ENCODE data around the gene POF1B.
"Not testable (repeated sequence)": the region's sequence is repeated elsewhere in the genome, so short reads cannot be mapped to it uniquely, and the experiment has no call there.

Gene POF1B

GRCh38 chrX:85326234-85327059, 53.0 kb downstream of the POF1B start:
- no peak for DNase-seq (ENCODE audit: low spot score)
- in situ Hi-C loops (cut with MboI; ENCODE audit: low sequenced_read_pairs, unreplicated experiment): no loop called here
- no peak for TF ChIP-seq CTCF (IDR thresholded peaks at IDR 0.05; ENCODE audit: borderline replicate concordance, control extremely low read depth, extremely low read depth, insufficient read depth, missing control alignments)

- in situ Hi-C loops (cut with MboI; ENCODE audit: low sequenced_read_pairs, unreplicated experiment); DNase-seq (ENCODE audit: low spot score): not testable (repeated sequence)
These were observed 68.1 kb downstream of the POF1B start for GRCh38 chrX:85311348-85311747.

GRCh38 chrX:85309717-85310116, 69.7 kb downstream of the POF1B start:
- no peak for DNase-seq (ENCODE audit: low spot score)
- no peak for TF ChIP-seq CTCF (IDR thresholded peaks at IDR 0.05; ENCODE audit: borderline replicate concordance, control extremely low read depth, extremely low read depth, insufficient read depth, missing control alignments)
- in situ Hi-C loops (cut with MboI; ENCODE audit: low sequenced_read_pairs, unreplicated experiment): no loop called here

- DNase-seq (ENCODE audit: low spot score): no peak
- TF ChIP-seq CTCF (IDR thresholded peaks at IDR 0.05; ENCODE audit: borderline replicate concordance, control extremely low read depth, extremely low read depth, insufficient read depth, missing control alignments): no peak
- in situ Hi-C loops (cut with MboI; ENCODE audit: low sequenced_read_pairs, unreplicated experiment): no loop called here
These were observed 75.9 kb downstream of the POF1B start for GRCh38 chrX:85303544-85303943.

- in situ Hi-C loops (cut with MboI; ENCODE audit: low sequenced_read_pairs, unreplicated experiment): no loop called here
- no peak for DNase-seq (ENCODE audit: low spot score)
- no peak for TF ChIP-seq CTCF (IDR thresholded peaks at IDR 0.05; ENCODE audit: borderline replicate concordance, control extremely low read depth, extremely low read depth, insufficient read depth, missing control alignments)
These were observed 90.3 kb downstream of the POF1B start for GRCh38 chrX:85288992-85289723.

GRCh38 chrX:85285286-85285685, 94.2 kb downstream of the POF1B start:
- in situ Hi-C loops (cut with MboI; ENCODE audit: low sequenced_read_pairs, unreplicated experiment); DNase-seq (ENCODE audit: low spot score): not testable (repeated sequence)

GRCh38 chrX:85244450-85245211, 134.8 kb downstream of the POF1B start:
- peak; percentile 23 for DNase-seq (ENCODE audit: low spot score)
- in situ Hi-C loops (cut with MboI; ENCODE audit: low sequenced_read_pairs, unreplicated experiment): no loop called here
- TF ChIP-seq CTCF (IDR thresholded peaks at IDR 0.05; ENCODE audit: borderline replicate concordance, control extremely low read depth, extremely low read depth, insufficient read depth, missing control alignments): no peak

Data from GM13976 (cell line).